Measurements from ENCODE around the gene SCTR.

The SCTR gene

DNA sequence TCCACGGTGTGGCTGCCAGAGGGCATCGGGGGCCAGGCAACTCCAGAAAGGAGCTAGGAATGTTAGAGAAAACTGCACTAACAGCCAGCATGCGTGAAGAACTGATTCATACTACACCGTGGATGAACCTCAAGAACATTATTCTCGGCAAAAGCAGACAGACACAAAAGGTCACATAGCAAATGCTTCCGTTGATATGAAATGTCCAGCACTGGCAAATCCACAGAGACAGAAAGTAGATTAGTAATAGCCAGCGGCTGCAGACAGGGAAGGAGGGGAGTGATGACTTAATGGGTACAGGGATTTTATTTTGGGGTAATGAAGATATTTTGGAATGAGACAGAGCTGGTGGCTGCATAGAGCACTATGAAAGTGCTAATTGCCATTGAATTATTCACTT lies 37.4 kb downstream of the SCTR start:
- DNase-seq: no peak

DNA sequence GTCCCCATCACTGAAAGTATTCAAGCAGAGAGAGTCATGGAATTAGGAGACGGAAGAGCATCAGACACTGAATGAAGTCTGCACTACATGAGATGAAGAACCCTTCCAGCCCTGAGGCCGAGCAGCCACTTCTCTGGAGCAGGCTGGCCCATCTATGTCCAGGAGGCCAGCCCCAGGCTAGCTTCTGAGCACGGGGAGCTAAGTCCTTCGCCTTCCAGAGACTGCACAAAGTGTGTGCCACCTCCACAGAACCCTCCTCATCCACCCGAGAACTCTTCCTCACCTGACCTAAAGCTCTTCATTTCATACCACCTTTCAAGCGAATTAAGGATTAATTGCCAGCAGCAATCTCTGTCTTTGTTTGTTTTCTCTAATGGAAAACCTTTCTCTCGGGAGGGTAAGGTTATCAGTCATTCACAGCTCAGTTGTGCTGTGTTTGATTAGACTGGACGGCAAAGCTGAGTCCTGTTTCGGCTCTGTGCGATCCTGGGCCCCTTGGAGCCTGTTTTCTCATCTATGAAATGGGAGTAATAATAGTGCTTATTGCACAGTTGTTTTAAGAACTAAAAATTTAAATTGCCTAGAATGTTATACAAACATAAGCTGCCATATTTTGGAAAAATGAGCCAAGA lies 38.0 kb downstream of the SCTR start:
- no peak for DNase-seq

- no peak for DNase-seq
Measured at GRCh38 chr2:119485336-119486110, 38.8 kb downstream of the SCTR start.

DNA sequence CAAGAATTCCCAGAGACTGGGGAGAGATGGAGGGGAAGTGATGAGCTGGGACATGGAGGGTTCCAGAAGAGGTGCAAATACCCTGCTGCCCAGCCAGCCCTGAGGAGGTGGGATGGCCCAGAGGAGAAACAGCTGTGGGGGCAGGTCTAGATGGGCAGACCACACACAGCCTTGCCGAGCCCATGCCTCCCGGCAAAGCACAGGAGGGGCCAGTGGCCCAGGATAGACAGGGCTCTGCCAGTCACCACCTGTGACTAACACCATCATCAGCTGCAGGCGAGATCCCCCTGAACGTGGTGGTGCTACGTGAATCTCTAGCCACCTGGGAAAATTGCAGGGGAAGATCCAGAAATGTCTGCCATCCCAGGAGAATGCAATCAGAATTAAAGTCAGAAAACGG lies 39.4 kb downstream of the SCTR start:
- no peak for DNase-seq

- DNase-seq: no peak
Measured at GRCh38 chr2:119483896-119484718, 40.2 kb downstream of the SCTR start.

GRCh38 chr2:119483395-119483753 lies 40.9 kb downstream of the SCTR start:
- no peak for DNase-seq

DNA sequence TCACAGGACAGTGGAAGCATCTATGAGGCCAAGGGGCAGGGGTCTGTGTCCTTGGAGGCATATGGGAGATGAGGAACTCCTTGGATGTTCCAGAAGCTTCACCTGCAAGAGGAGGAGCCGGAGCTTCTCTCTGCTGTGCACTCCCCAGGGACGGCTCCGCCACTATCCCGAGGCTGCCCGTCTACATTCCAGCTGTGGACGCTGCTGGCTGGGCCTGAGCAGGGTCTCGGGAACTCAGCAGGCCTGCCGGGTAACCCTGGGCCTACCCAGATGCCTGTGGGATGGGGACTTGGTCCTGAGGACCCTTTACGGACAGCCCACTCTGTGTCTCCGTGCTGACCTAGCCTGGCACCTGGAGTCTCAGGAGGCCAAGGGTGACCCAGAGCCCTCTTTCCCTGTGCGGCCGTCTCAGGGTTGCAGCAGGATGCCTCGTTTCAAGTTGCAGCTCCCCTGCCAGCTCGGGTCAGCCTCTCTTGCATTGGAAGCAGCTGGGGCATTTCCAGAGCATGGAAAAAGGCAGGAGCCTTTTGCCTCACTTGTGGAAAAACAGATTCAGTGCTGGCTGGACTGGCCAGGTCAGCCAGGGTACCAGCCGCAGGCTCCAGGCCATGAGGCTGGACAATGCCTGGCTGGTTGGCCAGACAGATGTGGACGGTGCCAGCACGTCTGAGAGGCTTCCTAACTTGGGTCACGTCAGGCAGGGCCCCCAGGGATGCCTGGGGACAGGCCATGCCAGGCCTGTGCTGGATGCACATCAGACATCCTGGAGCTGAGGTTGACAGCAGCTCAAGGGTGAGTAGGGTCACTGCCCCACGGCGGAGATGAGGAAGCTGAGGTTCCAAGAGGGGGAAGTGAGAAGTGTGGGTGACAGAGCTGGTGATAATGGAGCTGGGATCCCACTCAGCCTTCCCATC lies 41.5 kb downstream of the SCTR start:
- no peak for DNase-seq

- DNase-seq: no peak
Measured at GRCh38 chr2:119481501-119482455, 42.5 kb downstream of the SCTR start.

- DNase-seq: no peak
Measured at GRCh38 chr2:119480718-119481142, 43.6 kb downstream of the SCTR start.

GRCh38 chr2:119480184-119480583 lies 44.1 kb downstream of the SCTR start:
- DNase-seq: no peak

- no peak for DNase-seq
Measured at GRCh38 chr2:119478978-119479295, 45.3 kb downstream of the SCTR start.

GRCh38 chr2:119478188-119478977 lies 45.9 kb downstream of the SCTR start:
- no peak for DNase-seq

DNA sequence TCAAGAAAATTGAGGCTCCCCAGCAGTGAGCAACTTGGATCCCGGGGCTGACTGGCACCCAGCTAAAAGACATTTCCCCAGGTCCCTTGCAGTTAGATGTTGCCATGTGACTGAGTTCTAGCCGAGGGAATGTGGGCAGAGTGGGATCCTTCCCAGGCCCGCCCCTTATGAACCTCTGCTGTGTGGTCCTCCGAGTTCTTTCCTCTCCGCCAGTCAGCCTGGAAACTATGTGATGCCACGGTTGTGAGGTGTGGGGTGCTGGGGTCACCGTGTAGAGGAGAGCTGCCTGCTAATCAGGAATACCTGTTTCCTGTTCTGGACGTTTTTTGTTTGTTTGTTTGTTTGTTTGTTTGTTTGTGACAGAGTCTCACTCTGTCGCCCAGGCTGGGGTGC lies 47.2 kb downstream of the SCTR start:
- DNase-seq: no peak

- no peak for DNase-seq
Measured at GRCh38 chr2:119476301-119477112, 47.8 kb downstream of the SCTR start.

DNA sequence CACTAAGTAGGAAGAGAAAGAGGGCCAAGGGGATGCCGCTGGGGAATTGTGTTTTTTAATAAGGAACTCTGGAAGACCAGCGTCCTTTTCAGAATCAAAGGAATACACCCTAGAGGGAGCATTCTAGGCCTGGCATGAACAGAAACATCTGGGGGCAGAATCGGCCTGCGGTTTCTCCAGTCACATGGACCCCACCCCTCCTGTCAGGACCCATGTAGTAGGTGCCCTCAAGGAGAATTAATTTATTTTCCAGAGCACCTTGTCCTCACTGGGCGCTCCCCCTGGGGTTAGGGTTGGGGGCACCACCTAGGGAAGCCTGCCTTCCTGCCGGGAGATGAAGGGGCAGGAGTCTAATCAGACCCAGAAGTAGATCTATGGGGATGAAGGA lies 48.4 kb downstream of the SCTR start:
- no peak for DNase-seq

DNA sequence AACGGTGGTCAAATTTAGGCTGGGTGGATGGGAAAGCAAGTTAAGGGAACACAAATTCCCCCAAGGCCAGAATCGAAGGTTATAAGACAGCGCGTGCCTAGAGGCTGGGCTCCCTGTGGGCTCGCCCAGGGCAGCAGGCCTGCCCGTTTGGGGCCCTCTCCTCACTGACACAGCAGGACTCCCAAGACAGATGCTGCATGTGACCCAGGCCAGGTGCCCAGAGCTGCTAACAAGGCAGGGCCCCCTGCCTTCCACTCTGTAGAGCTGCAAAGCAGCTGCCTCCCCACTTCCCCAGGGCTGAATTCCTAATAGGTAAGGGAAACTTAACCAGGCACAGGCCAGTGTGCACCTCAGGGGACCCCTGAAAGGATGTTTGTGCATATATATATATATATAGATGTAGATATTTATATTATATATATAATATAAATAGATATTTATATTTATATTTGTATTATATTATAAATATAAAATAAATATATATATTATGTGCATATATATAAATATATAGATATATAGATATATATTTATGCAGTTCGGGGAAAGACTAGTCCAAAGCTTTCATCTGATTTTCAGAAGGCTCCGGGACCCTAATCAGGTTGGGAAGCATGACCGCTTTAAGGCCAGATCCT lies 48.9 kb downstream of the SCTR start:
- DNase-seq: no peak

DNA sequence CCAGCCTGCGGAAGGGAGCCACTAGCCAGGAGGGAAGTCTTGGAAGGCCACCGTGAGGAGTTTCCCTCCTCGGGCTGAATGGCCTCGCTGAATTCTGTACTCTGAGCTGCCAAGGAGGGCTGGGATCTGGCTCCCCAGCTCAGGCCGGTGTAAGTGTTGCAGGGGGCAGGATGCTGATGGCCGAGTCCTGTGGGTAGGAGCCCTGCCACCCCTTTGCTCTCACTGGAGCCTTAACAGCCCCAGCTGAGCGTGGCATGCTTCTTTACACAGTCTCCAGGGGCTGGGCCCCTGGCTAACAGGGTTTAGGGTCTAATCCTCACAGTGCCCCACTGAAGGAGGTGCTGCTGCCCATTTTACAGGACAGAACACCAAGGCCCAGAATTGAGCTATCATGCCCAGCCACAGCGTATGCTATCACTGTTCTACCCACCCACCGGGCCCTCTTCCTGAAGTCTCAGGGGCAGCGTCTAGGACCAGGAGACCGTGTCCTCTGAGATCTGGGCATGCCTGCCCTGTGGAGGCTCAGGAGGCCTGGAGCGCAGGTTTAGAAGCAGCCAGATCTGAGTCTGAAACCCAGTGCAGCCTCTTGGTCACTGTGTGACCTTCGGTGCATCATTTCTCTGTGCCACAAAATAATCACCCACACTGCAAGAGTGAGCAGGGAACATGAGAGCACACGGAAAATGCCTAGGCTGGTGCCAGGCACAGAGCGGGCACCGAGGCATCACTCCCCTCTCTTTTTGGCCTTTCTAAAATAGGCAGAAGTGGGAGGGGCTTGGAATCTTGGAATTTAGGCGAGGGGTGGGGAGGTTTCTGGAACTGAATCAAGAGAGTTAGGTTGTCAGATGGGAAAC lies 49.7 kb downstream of the SCTR start:
- no peak for DNase-seq

DNA sequence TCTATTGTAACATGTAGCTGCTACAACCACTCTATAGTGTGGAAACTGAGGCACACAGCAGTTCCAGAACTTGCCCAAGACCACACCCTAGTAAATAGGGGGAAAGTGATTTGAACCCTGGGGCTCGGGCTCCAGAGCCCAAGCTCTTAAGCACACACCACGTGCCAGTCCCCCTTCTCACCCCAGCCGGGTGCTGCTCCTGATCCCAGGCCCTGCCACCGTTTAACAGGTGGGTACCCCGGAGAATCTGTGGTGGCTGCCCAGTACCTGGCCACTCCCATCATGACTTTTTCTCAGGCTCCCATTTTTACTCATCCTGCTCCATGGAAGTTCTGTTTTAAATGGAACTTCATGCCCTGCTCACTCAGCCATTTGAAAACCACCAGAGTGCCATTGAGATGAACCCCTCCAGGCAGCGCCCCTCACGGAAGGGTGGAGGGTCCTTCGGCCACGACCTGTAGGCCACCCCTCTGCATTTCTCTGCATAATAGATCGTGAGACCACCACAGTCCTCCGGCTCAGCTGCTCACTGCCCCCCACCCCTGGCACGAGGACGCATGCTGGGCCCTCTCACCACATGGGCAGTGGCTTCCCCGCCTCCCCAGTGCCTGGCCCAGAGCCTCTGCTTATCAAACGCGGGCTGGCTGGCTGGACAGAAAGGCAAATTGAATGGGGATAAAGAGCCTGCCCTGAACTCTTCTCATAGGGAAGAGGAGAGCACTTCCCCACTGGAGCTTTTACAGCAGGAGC lies 50.5 kb downstream of the SCTR start:
- DNase-seq: no peak

Measured in GDM1 (cell line).